Gastroesophageal sphincter (tissue), 4 donors: ENCODE results near the gene MED16. TPM values are rescaled to one million over a fixed set of nuclear protein-coding genes. Genes with fewer than 3 reads are reported as not detected.

Experiments used
- ATAC-seq: fragments of 150-250 bp; one replicate; pipeline ENCODE4 v1.9.1; 2016; ENCODE audit warnings: mild to moderate bottlenecking, moderate library complexity
- H3K27ac ChIP-seq, 4 donors: fragments of 200-600 bp; sonication (generic) in 3 of 4; 1 replicate in 3 of 4; 2 replicates in 1 of 4; pipeline ENCODE4 v1.5.1; 2016 to 2019
- H3K27me3 ChIP-seq: fragments of 200-600 bp; sonication (generic); one replicate; pipeline ENCODE4 v1.5.1; 2019
- H3K36me3 ChIP-seq, 2 donors: fragments of 200-600 bp; sonication (generic); one replicate each; pipeline ENCODE4 v1.5.1; 2019; ENCODE audit warnings: control low read depth in 1 of 2
- H3K4me1 ChIP-seq, 3 donors: fragments of 200-600 bp; sonication (generic); 1 replicate in 2 of 3; 2 replicates in 1 of 3; pipeline ENCODE4 v1.5.1; 2016 to 2019; ENCODE audit warnings: control low read depth in 2 of 3
- H3K4me3 ChIP-seq, 2 donors: fragments of 200-600 bp; sonication (generic); one replicate each; pipeline ENCODE4 v1.5.1; 2019; ENCODE audit warnings: mild to moderate bottlenecking in 1 of 2, moderate library complexity in 1 of 2
- H3K9me3 ChIP-seq, 3 donors: fragments of 200-600 bp; sonication (generic); one replicate each; pipeline ENCODE4 v1.5.1; 2017 to 2019; ENCODE audit warnings: control low read depth in 2 of 3
- CTCF ChIP-seq, 4 experiments: fragments of 200-600 bp in 2 of 4; fragments of 450-650 bp in 2 of 4; sonication (generic) in 1 of 4; IDR thresholded peaks; one replicate each; pipeline ENCODE4 v1.5.1; 2017 to 2019; ENCODE audit warnings: antibody characterized with exemption in 4 of 4, mild to moderate bottlenecking in 2 of 4, moderate library complexity in 2 of 4
- EP300 ChIP-seq: sonication (generic); formaldehyde crosslinking; IDR thresholded peaks from one replicate; pipeline ENCODE4 v1.6.1; 2017; ENCODE audit warnings: antibody characterized with exemption, mild to moderate bottlenecking
- POLR2A ChIP-seq, 2 donors: fragments of 450-650 bp; IDR thresholded peaks; one replicate each; pipeline ENCODE4 v1.6.1; 2017; ENCODE audit warnings: antibody characterized with exemption in 2 of 2, mild to moderate bottlenecking in 2 of 2, moderate library complexity in 1 of 2
- POLR2AphosphoS5 ChIP-seq: sonication (generic); formaldehyde crosslinking; IDR thresholded peaks from one replicate; pipeline ENCODE4 v1.6.1; 2017; ENCODE audit warnings: antibody characterized with exemption
- WGBS, 2 donors: methylation state at CpG; one replicate each; pipeline ENCODE4 v1.1.5; 2018; ENCODE audit warnings: low coverage in 1 of 2; 5-methylcytosine and 5-hydroxymethylcytosine counted together
- total RNA-seq, 4 donors: library from RNA; depleted of rRNA; stranded (reverse); fragments of >200 nt; gene quantifications; one replicate each; pipeline ENCODE4 v1.1.0, GENCODE V29; 2016

The MED16 gene
- total RNA-seq, 4 donors from 2014 or later: 20.2 to 40.3 (median 28.1) TPM

DNA sequence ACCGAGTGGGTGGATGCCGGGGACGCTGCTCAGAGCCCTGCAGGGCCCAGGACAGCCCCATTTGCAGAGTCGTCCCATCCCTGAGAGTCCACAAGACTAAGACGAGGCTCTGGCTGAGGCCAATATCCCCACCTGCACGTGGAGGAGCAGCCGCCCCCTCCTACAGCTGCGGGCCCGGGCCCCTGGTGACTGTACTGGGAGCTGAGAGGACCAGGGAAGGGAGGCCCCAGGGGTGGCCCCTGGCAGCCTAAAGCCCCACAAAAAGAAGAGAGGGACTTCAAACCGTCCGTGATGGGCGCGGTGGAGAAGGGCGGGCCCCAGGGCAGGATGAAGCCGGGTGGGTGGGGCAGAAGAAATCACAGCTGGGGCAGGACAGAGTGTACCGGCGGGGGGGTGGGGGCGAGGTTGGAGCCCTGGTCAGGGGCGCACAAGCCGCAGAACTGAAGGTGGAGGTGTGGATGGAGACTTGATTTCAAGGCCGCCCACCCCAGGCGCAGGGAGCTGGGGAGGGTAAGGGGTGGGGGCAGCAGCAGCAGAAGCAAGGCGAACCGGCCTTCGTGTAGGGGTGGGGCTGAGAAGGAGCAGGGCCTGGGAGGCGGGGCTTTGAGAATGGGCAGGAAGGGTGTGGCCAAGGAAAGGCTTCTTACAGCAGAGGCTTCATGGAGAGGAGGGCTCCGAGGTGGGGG lies 20.6 kb downstream of the MED16 start:
- Histone ChIP-seq H3K4me3 (no peak overlapping the region), H3K9me3 (no peaks in the 10 kb centered on the region), H3K27ac (peak overlapping the region in 3 of 4 donors; percentile 48 to 70 (median 56)), H3K36me3 (peaks cover 0 to 91% of the 10 kb centered on the region in 2 donors), H3K27me3 (no peaks in the 10 kb centered on the region), H3K4me1 (peaks cover 0 to 42% (median 6%) of the 10 kb centered on the region in 3 donors)
- WGBS, 2 donors: 40% methylated on average over 1 of the region's 27 CpGs; no CpG with 5 or more reads in 1 of the 2 donors
- ATAC-seq: no peak
- TF ChIP-seq CTCF (IDR thresholded peaks at IDR 0.05) (no peak), POLR2A (IDR thresholded peaks at IDR 0.05) (no peak)

DNA sequence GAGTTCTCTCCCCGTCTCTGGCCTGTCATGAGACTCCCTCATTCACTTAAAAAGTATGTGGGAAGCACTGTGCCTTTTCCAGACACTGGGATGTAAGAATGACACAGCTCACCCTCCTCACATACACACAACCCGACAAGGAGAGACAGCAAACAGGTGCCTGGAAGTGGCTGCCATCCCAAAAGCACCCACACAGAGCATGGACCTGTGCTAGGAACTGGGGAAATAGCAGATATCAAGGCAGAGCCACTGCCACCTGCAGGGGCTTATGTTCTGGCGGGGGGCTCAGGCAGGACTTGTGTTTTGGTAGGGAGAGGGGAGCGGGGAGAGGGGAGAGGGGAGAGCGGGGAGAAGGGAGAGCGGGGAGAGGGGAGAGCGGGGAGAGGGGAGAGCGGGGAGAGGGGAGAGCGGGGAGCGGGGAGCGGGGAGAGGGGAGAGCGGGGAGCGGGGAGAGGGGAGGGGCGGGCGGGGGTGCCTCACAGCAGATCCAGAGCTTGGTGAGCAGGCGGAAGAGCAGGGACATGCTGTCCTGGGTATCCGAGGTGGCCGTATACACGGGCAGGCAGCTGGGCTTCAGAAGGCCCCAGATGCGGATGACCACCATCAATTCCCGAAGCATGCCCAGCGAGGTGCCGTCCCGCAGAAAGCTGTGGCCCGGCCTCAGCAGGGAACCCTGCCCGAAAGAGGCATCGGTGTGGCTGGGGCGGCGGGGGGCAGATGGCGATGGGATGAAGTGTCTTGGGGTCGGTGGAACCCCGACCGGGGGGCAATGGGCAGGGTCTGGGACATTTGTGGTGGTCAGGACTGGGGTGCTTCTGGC lies 21.3 kb downstream of the MED16 start:
- Histone ChIP-seq H3K27me3 (no peaks in the 10 kb centered on the region), H3K27ac (peak overlapping the region in 3 of 4 donors; percentile 48 to 84 (median 70)), H3K9me3 (no peaks in the 10 kb centered on the region), H3K4me1 (peaks cover 0 to 42% (median 6%) of the 10 kb centered on the region in 3 donors), H3K4me3 (no peak overlapping the region), H3K36me3 (peaks cover 0 to 86% of the 10 kb centered on the region in 2 donors)
- ATAC-seq: no peak
- TF ChIP-seq POLR2AphosphoS5 (no peak), EP300 (no peak)
- no CpG with 5 or more reads among the region's 33 CpGs for WGBS, 2 donors

- no peak for TF ChIP-seq POLR2A (IDR thresholded peaks at IDR 0.05)
- TF ChIP-seq CTCF (IDR thresholded peaks at IDR 0.05): no peak
- peak; percentile 37 for TF ChIP-seq POLR2AphosphoS5
- TF ChIP-seq EP300: no peak
- no peaks in the 10 kb centered on the region for H3K9me3 ChIP-seq
- H3K27me3 ChIP-seq: no peaks in the 10 kb centered on the region
- WGBS, 2 donors: no CpG with 5 or more reads among the region's 28 CpGs
- H3K4me1 ChIP-seq: peaks cover 0 to 42% (median 6%) of the 10 kb centered on the region in 3 donors
- H3K27ac ChIP-seq: peak overlapping the region in 3 of 4 donors; percentile 18 to 84 (median 39)
- peaks cover 0 to 79% of the 10 kb centered on the region in 2 donors for H3K36me3 ChIP-seq
- no peak for ATAC-seq
- no peak overlapping the region for H3K4me3 ChIP-seq
These were observed 22.0 kb downstream of the MED16 start for GRCh38 chr19:870963-871401.

GRCh38 chr19:870314-870713 lies 22.7 kb downstream of the MED16 start:
- peaks cover 0 to 42% (median 6%) of the 10 kb centered on the region in 3 donors for H3K4me1 ChIP-seq
- ATAC-seq: no peak
- peaks cover 0 to 72% of the 10 kb centered on the region in 2 donors for H3K36me3 ChIP-seq
- WGBS, 2 donors: 70 to 80% methylated on average over 1 to 2 of the region's 8 CpGs
- H3K9me3 ChIP-seq: no peaks in the 10 kb centered on the region
- H3K4me3 ChIP-seq: no peak overlapping the region
- TF ChIP-seq EP300: no peak
- TF ChIP-seq CTCF (IDR thresholded peaks at IDR 0.05): no peak
- no peak for TF ChIP-seq POLR2AphosphoS5
- no peaks in the 10 kb centered on the region for H3K27me3 ChIP-seq
- H3K27ac ChIP-seq: peak overlapping the region in 3 of 4 donors; percentile 78 to 84 (median 80)

DNA sequence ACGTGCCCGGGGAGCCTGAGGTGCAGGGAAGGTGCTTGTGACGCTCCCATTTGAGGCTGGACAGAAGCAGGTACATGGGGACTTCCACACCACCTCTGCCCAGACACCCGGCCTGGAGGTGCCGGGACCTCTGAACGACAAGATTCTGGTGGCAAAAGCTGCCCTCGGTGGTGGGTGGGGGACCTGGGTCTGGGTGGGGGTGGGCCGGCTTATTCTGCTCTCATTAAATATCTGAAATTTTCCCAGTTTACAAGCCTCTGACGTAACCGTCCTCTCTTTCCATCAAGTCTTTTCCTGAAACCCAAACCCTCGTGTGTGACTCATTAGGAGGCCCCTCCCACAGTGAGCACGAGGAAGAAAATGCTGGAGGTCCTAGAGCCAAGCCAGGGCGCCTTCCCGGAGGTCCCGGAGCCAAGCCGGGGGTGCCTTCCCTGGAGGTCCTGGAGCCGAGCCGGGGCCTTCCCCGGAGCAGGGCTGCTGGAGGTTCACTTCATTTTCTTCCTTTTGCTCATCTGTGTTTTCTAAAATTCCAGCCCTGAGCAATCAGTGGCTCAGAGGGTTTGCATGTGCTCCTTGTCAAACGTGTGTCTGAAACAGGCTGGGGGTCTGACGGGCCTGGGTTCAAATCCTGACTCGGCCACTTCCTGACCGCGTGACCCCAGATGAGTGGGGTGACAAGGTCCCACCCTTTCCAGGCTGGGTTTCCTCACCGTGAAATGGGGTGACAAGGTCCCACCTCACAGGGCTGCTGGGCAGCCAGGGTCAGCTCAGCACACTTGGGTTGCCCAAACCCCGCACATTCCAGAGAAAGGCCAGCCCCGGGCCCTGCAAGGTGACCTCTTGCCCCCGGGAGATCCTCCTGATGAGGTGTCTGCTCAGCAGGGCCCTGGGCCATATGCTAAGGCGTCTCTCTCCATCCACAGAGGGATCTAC lies 23.5 kb downstream of the MED16 start:
- ATAC-seq: peak; percentile 87
- Histone ChIP-seq H3K36me3 (peaks cover 0 to 64% of the 10 kb centered on the region in 2 donors), H3K4me1 (peaks cover 0 to 42% (median 6%) of the 10 kb centered on the region in 3 donors), H3K27ac (peak overlapping the region; percentile 47 to 84 (median 79)), H3K27me3 (no peaks in the 10 kb centered on the region), H3K4me3 (no peak overlapping the region), H3K9me3 (no peaks in the 10 kb centered on the region)
- TF ChIP-seq POLR2AphosphoS5 (peak; percentile 65), CTCF (IDR thresholded peaks at IDR 0.05) (no peak)
- 46 to 56% methylated on average over 5 to 7 of the region's 29 CpGs for WGBS, 2 donors
